ENCODE data around the gene CAPN10. TPM values are rescaled to one million over a fixed set of nuclear protein-coding genes. Genes with fewer than 3 reads are reported as not detected.

The CAPN10 gene
- total RNA-seq, 1 experiment from 2014 or later = 69.0 TPM

- H3K4me3 ChIP-seq (ENCODE audit: insufficient read depth, low read depth, low read length) = no peak overlapping the region
- DNase-seq = peak; percentile 60
- no peaks in the 10 kb centered on the region for H3K27me3 ChIP-seq (ENCODE audit: control insufficient read depth, insufficient read depth, low read length)
- H3K36me3 ChIP-seq (replicated peaks; ENCODE audit: control insufficient read depth, insufficient read depth, low read length) = peaks cover 4% of the 10 kb centered on the region
Measured at GRCh38 chr2:240596080-240596460, 9.5 kb downstream of the CAPN10 start.

GRCh38 chr2:240596491-240596931 is 10.0 kb downstream of the CAPN10 start:
- no peak overlapping the region for H3K4me3 ChIP-seq (ENCODE audit: insufficient read depth, low read depth, low read length)
- peak; percentile 60 for DNase-seq
- peaks cover 2% of the 10 kb centered on the region for H3K36me3 ChIP-seq (replicated peaks; ENCODE audit: control insufficient read depth, insufficient read depth, low read length)

GRCh38 chr2:240597054-240597418 is 10.5 kb downstream of the CAPN10 start:
- H3K27me3 ChIP-seq (ENCODE audit: control insufficient read depth, insufficient read depth, low read length) = no peaks in the 10 kb centered on the region
- no peak overlapping the region for H3K4me3 ChIP-seq (ENCODE audit: insufficient read depth, low read depth, low read length)
- DNase-seq = peak; percentile 40
- H3K36me3 ChIP-seq (replicated peaks; ENCODE audit: control insufficient read depth, insufficient read depth, low read length) = peaks cover 2% of the 10 kb centered on the region

More at GRCh38 chr2:240596491-240596931, 10.0 kb downstream of the CAPN10 start:
- H3K27me3 ChIP-seq (ENCODE audit: control insufficient read depth, insufficient read depth, low read length) = no peaks in the 10 kb centered on the region

- peaks cover 2% of the 10 kb centered on the region for H3K36me3 ChIP-seq (replicated peaks; ENCODE audit: control insufficient read depth, insufficient read depth, low read length)
- DNase-seq = peak; percentile 53
- H3K4me3 ChIP-seq (ENCODE audit: insufficient read depth, low read depth, low read length) = no peak overlapping the region
- H3K27me3 ChIP-seq (ENCODE audit: control insufficient read depth, insufficient read depth, low read length) = no peaks in the 10 kb centered on the region
Measured at GRCh38 chr2:240597419-240598181, 11.1 kb downstream of the CAPN10 start.

GRCh38 chr2:240598311-240598911 is 11.9 kb downstream of the CAPN10 start:
- DNase-seq = peak; percentile 49

GRCh38 chr2:240599141-240599583 is 12.6 kb downstream of the CAPN10 start:
- no peaks in the 10 kb centered on the region for H3K27me3 ChIP-seq (ENCODE audit: control insufficient read depth, insufficient read depth, low read length)
- peak; percentile 43 for DNase-seq
- H3K4me3 ChIP-seq (ENCODE audit: insufficient read depth, low read depth, low read length) = no peak overlapping the region
- H3K36me3 ChIP-seq (replicated peaks; ENCODE audit: control insufficient read depth, insufficient read depth, low read length) = peaks cover 2% of the 10 kb centered on the region

More at GRCh38 chr2:240598311-240598911, 11.9 kb downstream of the CAPN10 start:
- H3K27me3 ChIP-seq (ENCODE audit: control insufficient read depth, insufficient read depth, low read length) = no peaks in the 10 kb centered on the region
- H3K36me3 ChIP-seq (replicated peaks; ENCODE audit: control insufficient read depth, insufficient read depth, low read length) = peaks cover 2% of the 10 kb centered on the region
- H3K4me3 ChIP-seq (ENCODE audit: insufficient read depth, low read depth, low read length) = no peak overlapping the region

- Histone ChIP-seq H3K27me3 (ENCODE audit: control insufficient read depth, insufficient read depth, low read length) (no peaks in the 10 kb centered on the region), H3K36me3 (replicated peaks; ENCODE audit: control insufficient read depth, insufficient read depth, low read length) (peaks cover 2% of the 10 kb centered on the region), H3K4me3 (ENCODE audit: insufficient read depth, low read depth, low read length) (no peak overlapping the region)
- peak; percentile 37 for DNase-seq
Measured at GRCh38 chr2:240600451-240600961, 14.0 kb downstream of the CAPN10 start.

- no peaks in the 10 kb centered on the region for H3K27me3 ChIP-seq (ENCODE audit: control insufficient read depth, insufficient read depth, low read length)
- DNase-seq = peak; percentile 53
Measured at GRCh38 chr2:240601061-240601830, 14.7 kb downstream of the CAPN10 start.

GRCh38 chr2:240601831-240602160 is 15.3 kb downstream of the CAPN10 start:
- H3K27me3 ChIP-seq (ENCODE audit: control insufficient read depth, insufficient read depth, low read length) = no peaks in the 10 kb centered on the region

More at GRCh38 chr2:240601061-240601830, 14.7 kb downstream of the CAPN10 start:
- Histone ChIP-seq H3K36me3 (replicated peaks; ENCODE audit: control insufficient read depth, insufficient read depth, low read length) (peaks cover 2% of the 10 kb centered on the region), H3K4me3 (ENCODE audit: insufficient read depth, low read depth, low read length) (no peak overlapping the region)

GRCh38 chr2:240602266-240603050 is 15.9 kb downstream of the CAPN10 start:
- peaks cover 2% of the 10 kb centered on the region; the same call in 1 of the 2 replicates for H3K36me3 ChIP-seq (replicated peaks; ENCODE audit: control insufficient read depth, insufficient read depth, low read length)
- DNase-seq = peak; percentile 45
- no peaks in the 10 kb centered on the region for H3K27me3 ChIP-seq (ENCODE audit: control insufficient read depth, insufficient read depth, low read length)
- H3K4me3 ChIP-seq (ENCODE audit: insufficient read depth, low read depth, low read length) = no peak overlapping the region

More at GRCh38 chr2:240601831-240602160, 15.3 kb downstream of the CAPN10 start:
- no peak for DNase-seq
- Histone ChIP-seq H3K4me3 (ENCODE audit: insufficient read depth, low read depth, low read length) (no peak overlapping the region), H3K36me3 (replicated peaks; ENCODE audit: control insufficient read depth, insufficient read depth, low read length) (peaks cover 2% of the 10 kb centered on the region)

GRCh38 chr2:240603081-240603835 is 16.7 kb downstream of the CAPN10 start:
- H3K4me3 ChIP-seq (ENCODE audit: insufficient read depth, low read depth, low read length) = no peak overlapping the region
- H3K27me3 ChIP-seq (ENCODE audit: control insufficient read depth, insufficient read depth, low read length) = no peaks in the 10 kb centered on the region
- peak; percentile 57 for DNase-seq
- peaks cover 2% of the 10 kb centered on the region; the same call in 1 of the 2 replicates for H3K36me3 ChIP-seq (replicated peaks; ENCODE audit: control insufficient read depth, insufficient read depth, low read length)

GRCh38 chr2:240603846-240604245 is 17.3 kb downstream of the CAPN10 start:
- Histone ChIP-seq H3K4me3 (ENCODE audit: insufficient read depth, low read depth, low read length) (no peak overlapping the region), H3K27me3 (ENCODE audit: control insufficient read depth, insufficient read depth, low read length) (no peaks in the 10 kb centered on the region), H3K36me3 (replicated peaks; ENCODE audit: control insufficient read depth, insufficient read depth, low read length) (peaks cover 2% of the 10 kb centered on the region; the same call in 1 of the 2 replicates)
- DNase-seq = peak; percentile 67

- DNase-seq = peak; percentile 96
- Histone ChIP-seq H3K27me3 (ENCODE audit: control insufficient read depth, insufficient read depth, low read length) (no peaks in the 10 kb centered on the region), H3K4me3 (ENCODE audit: insufficient read depth, low read depth, low read length) (no peak overlapping the region), H3K36me3 (replicated peaks; ENCODE audit: control insufficient read depth, insufficient read depth, low read length) (peaks cover 2% of the 10 kb centered on the region; the same call in 1 of the 2 replicates)
Measured at GRCh38 chr2:240604291-240604938, 17.9 kb downstream of the CAPN10 start.

All from H7 (cell line).